Body of pancreas (tissue), 4 donors: ENCODE data around the gene TACC3. TPM values are rescaled to one million over a fixed set of nuclear protein-coding genes. Genes with fewer than 3 reads are reported as not detected.

Experiments
- ATAC-seq: fragments of 150-250 bp; one replicate; pipeline ENCODE4 v1.9.1; 2016
- DNase-seq, 4 donors: peaks; one replicate each; pipeline ENCODE4 v3.0.0-alpha.2; 2019
- H3K27ac ChIP-seq, 4 donors: fragments of 200-600 bp; sonication (generic); 1 replicate in 3 of 4; 2 replicates in 1 of 4; pipeline versions ENCODE4 v1.5.1 to v1.6.1; 2016 to 2019; ENCODE audit warnings: mild to moderate bottlenecking in 1 of 4, mixed read lengths in 1 of 4, moderate library complexity in 1 of 4
- H3K27me3 ChIP-seq, 2 donors: fragments of 200-600 bp; sonication (generic); one replicate each; pipeline ENCODE4 v1.6.0; 2016; ENCODE audit warnings: mild to moderate bottlenecking in 1 of 2
- H3K36me3 ChIP-seq, 2 donors: fragments of 200-600 bp; sonication (generic); replicated peaks in 1 of 2; 2 replicates each; pipeline ENCODE4 v1.5.1; 2016; ENCODE audit warnings: low read depth in 2 of 2; ENCODE audit not compliant: insufficient read depth in 1 of 2
- H3K4me1 ChIP-seq: fragments of 200-600 bp; sonication (generic); one replicate; pipeline ENCODE4 v1.6.0; 2016
- H3K4me3 ChIP-seq, 2 donors: fragments of 200-600 bp; sonication (generic); 1 replicate in 1 of 2; 2 replicates in 1 of 2; pipeline ENCODE4 v1.5.1; 2016 to 2019
- H3K9me3 ChIP-seq, 3 donors: fragments of 200-600 bp; sonication (generic); 1 replicate in 2 of 3; 2 replicates in 1 of 3; pipeline ENCODE4 v1.5.1; 2016
- CTCF ChIP-seq, 7 experiments: fragments of 450-650 bp in 4 of 7; fragments of 200-600 bp in 3 of 7; sonication (generic) in 3 of 7; IDR thresholded peaks; one replicate each; pipeline ENCODE4 v1.5.1; 2016 to 2019; ENCODE audit warnings: antibody characterized with exemption in 7 of 7
- POLR2A ChIP-seq, 3 donors: fragments of 450-650 bp; IDR thresholded peaks; one replicate each; pipeline ENCODE4 v1.6.1; 2016; ENCODE audit warnings: antibody characterized with exemption in 3 of 3, mild to moderate bottlenecking in 2 of 3
- WGBS, 2 donors: methylation state at CpG; one replicate each; pipeline ENCODE4 v1.1.5; 2017; 5-methylcytosine and 5-hydroxymethylcytosine counted together
- intact Hi-C: fragments of 100-400 bp; cut with DNase I; formaldehyde crosslinking; loops from one replicate; pipeline ENCODE4 v1.15.1; 2023
- total RNA-seq, 2 donors: library from RNA; depleted of rRNA; stranded (reverse); fragments of >200 nt; gene quantifications; one replicate each; pipeline ENCODE4 v1.1.0, GENCODE V29; 2016

The TACC3 gene
- total RNA-seq, 2 donors from 2014 or later: 5.7 to 8.9 TPM

GRCh38 chr4:1747603-1747967 lies 26.3 kb downstream of the TACC3 start:
- Histone ChIP-seq H3K9me3 (no peaks in the 10 kb centered on the region), H3K27ac (peak overlapping the region in 3 of 4 donors; percentile 62 to 78 (median 71)), H3K4me3 (no peak overlapping the region), H3K4me1 (peaks cover 21% of the 10 kb centered on the region), H3K27me3 (no peaks in the 10 kb centered on the region), H3K36me3 (no peaks in the 10 kb centered on the region)
- no peak for ATAC-seq
- WGBS, 2 donors: 74 to 80% methylated on average over 4 to 16 of the region's 16 CpGs
- no peak for DNase-seq
- no peak for TF ChIP-seq POLR2A (IDR thresholded peaks at IDR 0.05)
- TF ChIP-seq CTCF (IDR thresholded peaks at IDR 0.05): no peak
- intact Hi-C loops: loop anchor here (10.0 kb wide), 1 partner anchor 447 kb away; no protein-coding TSS in a partner anchor

- TF ChIP-seq CTCF (IDR thresholded peaks at IDR 0.05) (peak; percentile 55 to 75 (median 72)), POLR2A (IDR thresholded peaks at IDR 0.05) (no peak)
- intact Hi-C loops: loop anchor here (10.0 kb wide), 1 partner anchor 446 kb away; no protein-coding TSS in a partner anchor
- Histone ChIP-seq H3K27ac (no peak overlapping the region), H3K36me3 (no peaks in the 10 kb centered on the region), H3K4me1 (peaks cover 31% of the 10 kb centered on the region), H3K27me3 (no peaks in the 10 kb centered on the region), H3K4me3 (no peak overlapping the region), H3K9me3 (no peaks in the 10 kb centered on the region)
- 10% methylated on average over 29 of the region's 29 CpGs; no CpG with 5 or more reads in 1 of the 2 donors for WGBS, 2 donors
- ATAC-seq: peak; percentile 24
- peak; percentile 74 to 82 (median 78) for DNase-seq
These were observed 27.2 kb downstream of the TACC3 start for GRCh38 chr4:1748465-1748995.

GRCh38 chr4:1749370-1749769 lies 28.0 kb downstream of the TACC3 start:
- 60% methylated on average over 2 of the region's 3 CpGs; no CpG with 5 or more reads in 1 of the 2 donors for WGBS, 2 donors
- Histone ChIP-seq H3K36me3 (no peaks in the 10 kb centered on the region), H3K9me3 (no peaks in the 10 kb centered on the region), H3K4me1 (peaks cover 39% of the 10 kb centered on the region), H3K27me3 (no peaks in the 10 kb centered on the region), H3K27ac (no peak overlapping the region), H3K4me3 (no peak overlapping the region)
- no peak for DNase-seq
- ATAC-seq: no peak
- intact Hi-C loops: loop anchor here (10.0 kb wide), 1 partner anchor 445 kb away; no protein-coding TSS in a partner anchor
- no peak for TF ChIP-seq POLR2A (IDR thresholded peaks at IDR 0.05)
- no peak for TF ChIP-seq CTCF (IDR thresholded peaks at IDR 0.05)

DNA sequence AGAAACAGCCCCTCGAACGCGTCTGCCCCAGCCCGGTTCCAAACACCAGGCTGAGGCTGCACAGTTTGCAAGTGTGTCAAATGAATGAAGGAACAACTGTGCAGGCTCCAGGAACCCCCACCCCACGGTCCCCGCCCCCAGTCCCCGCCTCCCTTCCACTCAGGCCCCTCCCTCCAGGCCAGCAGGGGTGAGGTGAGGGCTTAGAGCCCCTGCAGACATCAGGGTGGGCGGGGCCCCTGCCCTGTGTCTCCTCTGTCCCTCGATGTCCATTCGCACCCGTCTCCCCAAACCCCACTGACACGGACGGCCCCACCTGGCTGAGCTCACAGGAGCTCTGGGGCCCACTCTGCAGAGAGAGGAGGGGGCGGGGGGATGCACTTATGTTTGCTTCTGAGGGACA lies 28.5 kb downstream of the TACC3 start:
- WGBS, 2 donors: 79 to 83% methylated on average over 6 to 10 of the region's 14 CpGs
- DNase-seq: no peak
- intact Hi-C loops: loop anchor here (5.0 to 10.0 kb wide), 3 partner anchors 52 to 445 kb away; no protein-coding TSS in a partner anchor

More for the DNA sequence above, 28.5 kb downstream of the TACC3 start:
- H3K4me1 ChIP-seq: peaks cover 43% of the 10 kb centered on the region
- TF ChIP-seq POLR2A (IDR thresholded peaks at IDR 0.05) (no peak), CTCF (IDR thresholded peaks at IDR 0.05) (no peak)
- no peak for ATAC-seq
- no peaks in the 10 kb centered on the region for H3K27me3 ChIP-seq
- H3K36me3 ChIP-seq: no peaks in the 10 kb centered on the region
- no peak overlapping the region for H3K27ac ChIP-seq
- H3K9me3 ChIP-seq: no peaks in the 10 kb centered on the region
- H3K4me3 ChIP-seq: no peak overlapping the region
